Common myeloid progenitor, CD34-positive (primary cell): ENCODE results near the gene ATXN7L1.

Experiments
- CTCF ChIA-PET: fragments of 350-600 bp; sonication (Branson Sonifier 250); formaldehyde crosslinking; loops from one replicate; lab custom pipeline; 2021; ENCODE audit warnings: antibody characterized with exemption; lab: Charles Lee
- POLR2A ChIA-PET: fragments of 350-600 bp; sonication (Branson Sonifier 250); formaldehyde crosslinking; loops from one replicate; lab custom pipeline; 2021; ENCODE audit warnings: antibody characterized with exemption; lab: Charles Lee
- DNase-seq, 3 donors: peaks; one replicate each; pipeline versions ENCODE4 v3.0.0 to v3.0.0-alpha.2; 2013
- H3K27ac ChIP-seq, 2 experiments: 1 replicate in 1 of 2; 2 replicates in 1 of 2; pipeline ENCODE4 v1.7.0; 2013; ENCODE audit warnings: inconsistent platforms in 2 of 2, low read length in 2 of 2, mild to moderate bottlenecking in 2 of 2, low read depth in 1 of 2, moderate library complexity in 1 of 2; ENCODE audit not compliant: severe bottlenecking in 2 of 2, insufficient read depth in 1 of 2, poor library complexity in 1 of 2
- H3K27me3 ChIP-seq, 5 experiments: replicated peaks in 2 of 5; 1 replicate in 3 of 5; 2 replicates in 2 of 5; pipeline versions ENCODE4 v1.6.1 to v1.7.0; 2013; ENCODE audit warnings: low read length in 4 of 5, mild to moderate bottlenecking in 2 of 5, moderate library complexity in 2 of 5, inconsistent platforms in 1 of 5; ENCODE audit not compliant: insufficient read depth in 5 of 5, control insufficient read depth in 4 of 5
- H3K36me3 ChIP-seq, 4 experiments: 1 replicate in 2 of 4; 2 replicates in 2 of 4; pipeline versions ENCODE4 v1.6.1 to v1.7.0; 2013; ENCODE audit warnings: low read length in 3 of 4, control low read depth in 1 of 4, mild to moderate bottlenecking in 1 of 4; ENCODE audit not compliant: control insufficient read depth in 4 of 4, insufficient read depth in 4 of 4
- H3K4me1 ChIP-seq, 4 experiments: 1 replicate in 3 of 4; 2 replicates in 1 of 4; pipeline versions ENCODE4 v1.6.1 to v1.7.1; 2013; ENCODE audit warnings: low read length in 3 of 4, mild to moderate bottlenecking in 3 of 4, control low read depth in 1 of 4, inconsistent platforms in 1 of 4, moderate library complexity in 1 of 4; ENCODE audit not compliant: control insufficient read depth in 4 of 4, insufficient read depth in 4 of 4; ENCODE audit errors: control extremely low read depth in 1 of 4
- H3K4me3 ChIP-seq, 7 experiments: 1 replicate in 4 of 7; 2 replicates in 3 of 7; pipeline versions ENCODE4 v1.5.1 to v1.7.0; 2013; ENCODE audit warnings: mild to moderate bottlenecking in 7 of 7, low read length in 6 of 7, moderate library complexity in 6 of 7, inconsistent platforms in 2 of 7, low read depth in 2 of 7, control low read depth in 1 of 7; ENCODE audit not compliant: insufficient read depth in 4 of 7, control insufficient read depth in 1 of 7; ENCODE audit errors: extremely low read depth in 1 of 7
- H3K9me3 ChIP-seq, 5 experiments: 1 replicate in 4 of 5; 2 replicates in 1 of 5; pipeline versions ENCODE4 v1.6.1 to v1.7.1; 2013; ENCODE audit warnings: low read length in 4 of 5, mild to moderate bottlenecking in 2 of 5, inconsistent platforms in 1 of 5, low read depth in 1 of 5, moderate library complexity in 1 of 5; ENCODE audit not compliant: control insufficient read depth in 4 of 5, insufficient read depth in 2 of 5; ENCODE audit errors: control extremely low read depth in 1 of 5
- WGBS: methylation state at CpG from one replicate; pipeline ENCODE4 v1.1.5; 2013; ENCODE audit not compliant: insufficient coverage; 5-methylcytosine and 5-hydroxymethylcytosine counted together

Gene ATXN7L1

GRCh38 chr7:105577251-105577650 lies 299.1 kb downstream of the ATXN7L1 start:
- DNase-seq: no peak
- Histone ChIP-seq H3K36me3 (no peaks in the 10 kb centered on the region), H3K4me1 (peaks cover 0 to 6% (median 5%) of the 10 kb centered on the region in 4 experiments), H3K27me3 (no peaks in the 10 kb centered on the region), H3K27ac (no peak overlapping the region), H3K4me3 (no peak overlapping the region), H3K9me3 (peaks cover 0 to 2% (median 0%) of the 10 kb centered on the region in 5 experiments)
- CTCF ChIA-PET: no interaction called here
- WGBS: 100% methylated on average over 1 of the region's 1 CpG
- POLR2A ChIA-PET: no interaction called here

GRCh38 chr7:105571891-105572290 lies 304.5 kb downstream of the ATXN7L1 start:
- Histone ChIP-seq H3K4me1 (no peaks in the 10 kb centered on the region), H3K27ac (no peak overlapping the region), H3K4me3 (no peak overlapping the region), H3K36me3 (peaks cover 4 to 17% (median 9%) of the 10 kb centered on the region in 4 experiments), H3K27me3 (no peaks in the 10 kb centered on the region), H3K9me3 (no peaks in the 10 kb centered on the region)
- CTCF ChIA-PET: interaction anchor here (1.3 kb wide), 1 partner anchor 9 kb away, joined by 3 read pairs; the partner anchor contains the start of gene EFCAB10
- WGBS: no CpG with 5 or more reads among the region's 2 CpGs
- no peak for DNase-seq
- POLR2A ChIA-PET: no interaction called here

GRCh38 chr7:105567821-105568220 lies 308.6 kb downstream of the ATXN7L1 start:
- POLR2A ChIA-PET: no interaction called here
- Histone ChIP-seq H3K27ac (no peak overlapping the region), H3K36me3 (peaks cover 13 to 47% (median 32%) of the 10 kb centered on the region in 4 experiments), H3K4me3 (no peak overlapping the region), H3K27me3 (no peaks in the 10 kb centered on the region), H3K9me3 (no peaks in the 10 kb centered on the region), H3K4me1 (no peaks in the 10 kb centered on the region)
- no peak for DNase-seq
- CTCF ChIA-PET: no interaction called here
- 100% methylated on average over 1 of the region's 3 CpGs for WGBS

DNA sequence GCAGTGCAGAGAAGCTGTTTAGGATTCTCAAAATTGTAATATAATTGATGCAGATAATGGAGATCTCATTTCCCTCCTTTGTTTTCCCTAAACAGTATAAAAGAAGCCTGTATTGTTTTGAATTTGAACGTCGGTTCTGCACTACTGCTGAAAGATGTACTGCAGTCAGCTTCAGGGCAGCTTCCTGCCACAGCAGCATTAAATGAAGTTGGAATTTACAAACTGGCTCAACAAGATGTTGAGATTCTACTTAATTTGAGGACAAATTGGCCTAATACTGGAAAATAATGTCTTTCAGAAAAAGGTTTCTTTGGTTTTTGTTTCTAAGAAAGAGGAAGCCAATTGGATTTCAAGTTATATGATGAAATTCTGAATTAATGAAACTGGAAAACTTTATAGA lies 309.4 kb downstream of the ATXN7L1 start:
- Histone ChIP-seq H3K9me3 (no peaks in the 10 kb centered on the region), H3K4me1 (no peaks in the 10 kb centered on the region), H3K27ac (no peak overlapping the region), H3K27me3 (no peaks in the 10 kb centered on the region), H3K4me3 (no peak overlapping the region), H3K36me3 (peaks cover 13 to 49% (median 37%) of the 10 kb centered on the region in 4 experiments)
- WGBS: 93% methylated on average over 2 of the region's 2 CpGs
- ChIA-PET POLR2A (interaction anchor here (0.6 to 0.8 kb wide), 2 partner anchors 15 to 243 kb away, joined by 3 to 5 read pairs; no protein-coding TSS in a partner anchor), CTCF (interaction anchor here (0.6 kb wide), 1 partner anchor 422 kb away, joined by 3 read pairs; no protein-coding TSS in a partner anchor)
- DNase-seq: no peak

DNA sequence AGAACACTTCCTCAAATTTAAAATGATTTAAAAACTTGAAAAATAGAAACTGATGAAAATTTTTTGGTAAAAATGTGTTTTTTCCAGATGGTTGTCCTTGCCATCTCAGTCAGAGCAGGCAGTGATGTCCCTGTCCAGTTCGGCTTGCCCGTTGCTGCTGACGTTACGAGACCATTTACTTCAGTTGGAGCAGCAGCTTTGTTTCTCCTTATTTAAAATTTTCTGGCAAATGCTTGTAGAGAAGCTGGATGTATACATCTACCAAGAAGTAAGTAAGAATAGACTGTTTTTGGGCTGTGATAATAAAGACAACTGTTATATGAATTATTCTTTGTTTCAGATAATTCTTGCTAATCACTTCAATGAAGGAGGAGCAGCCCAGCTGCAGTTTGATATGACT lies 311.2 kb downstream of the ATXN7L1 start:
- Histone ChIP-seq H3K27ac (no peak overlapping the region), H3K27me3 (no peaks in the 10 kb centered on the region), H3K36me3 (peaks cover 13 to 59% (median 44%) of the 10 kb centered on the region in 4 experiments), H3K4me3 (no peak overlapping the region), H3K9me3 (no peaks in the 10 kb centered on the region), H3K4me1 (no peaks in the 10 kb centered on the region)
- CTCF ChIA-PET: interaction anchor here (0.8 to 1.4 kb wide), 2 partner anchors 10 to 167 kb away, joined by 3 to 8 read pairs; no protein-coding TSS in a partner anchor
- no peak for DNase-seq
- POLR2A ChIA-PET: no interaction called here
- WGBS: 100% methylated on average over 4 of the region's 4 CpGs

DNA sequence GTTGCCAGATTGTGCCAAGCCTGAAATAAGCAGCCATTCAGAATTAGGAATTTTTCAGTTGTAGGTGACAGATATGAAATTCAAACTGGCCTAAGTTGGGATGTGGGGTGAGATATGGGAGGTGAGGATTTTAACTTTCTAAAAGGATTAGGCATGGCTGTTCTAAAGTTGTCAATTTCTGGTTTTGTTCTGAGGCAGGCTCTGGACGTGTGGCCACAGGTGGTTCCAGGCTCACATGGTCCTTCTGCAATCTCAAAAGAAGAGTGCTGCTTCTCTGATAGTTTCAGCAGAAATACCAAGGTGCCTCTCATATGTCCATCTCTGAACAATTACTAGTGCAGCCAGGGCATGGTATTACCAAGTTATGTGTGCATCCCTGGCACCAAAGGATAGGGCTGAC lies 316.5 kb downstream of the ATXN7L1 start:
- WGBS: 100% methylated on average over 1 of the region's 1 CpG
- DNase-seq: no peak
- H3K4me3 ChIP-seq: no peak overlapping the region
- peaks cover 8 to 64% (median 43%) of the 10 kb centered on the region in 4 experiments for H3K36me3 ChIP-seq
- H3K4me1 ChIP-seq: no peaks in the 10 kb centered on the region
- no peaks in the 10 kb centered on the region for H3K27me3 ChIP-seq
- H3K27ac ChIP-seq: no peak overlapping the region
- POLR2A ChIA-PET: no interaction called here
- CTCF ChIA-PET: no interaction called here
- H3K9me3 ChIP-seq: no peaks in the 10 kb centered on the region
